H1 (cell line): Measurements from ENCODE around the gene APOBEC3H. TPM values are rescaled to one million over a fixed set of nuclear protein-coding genes. Genes with fewer than 3 reads are reported as not detected.

Experiments
- CTCF ChIA-PET: fragments of 300-600 bp; sonication (Branson Sonifier 250); formaldehyde crosslinking; loops from one replicate; lab custom pipeline; 2021; ENCODE audit not compliant: partially characterized antibody; lab: Charles Lee
- POLR2A ChIA-PET: fragments of 300-600 bp; sonication (Branson Sonifier 250); formaldehyde crosslinking; loops from one replicate; lab custom pipeline; 2021; ENCODE audit warnings: inconsistent platforms; ENCODE audit not compliant: partially characterized antibody; lab: Charles Lee
- DNase-seq, 2 experiments: peaks; one replicate each; pipeline versions ENCODE4 v3.0.0 to v3.0.0-alpha.2; 2010 to 2022; ENCODE audit warnings: low spot score in 2 of 2, low read depth in 1 of 2, mixed read lengths in 1 of 2
- FAIRE-seq: peaks from 2 replicates; lab custom pipeline; 2011; peaks lifted over from hg19 to GRCh38; lab: Jason Lieb, UNC
- H2AFZ ChIP-seq: 2 replicates; pipeline ENCODE4 v1.8.1; 2012; ENCODE audit warnings: low read length, inconsistent platforms
- H2AK5ac ChIP-seq: 2 replicates; pipeline ENCODE4 v1.6.1; 2013; ENCODE audit warnings: low read depth, low read length
- H2BK120ac ChIP-seq: replicated peaks from 2 replicates; pipeline ENCODE3; 2013; ENCODE audit warnings: low read depth, low read length, inconsistent platforms
- H2BK12ac ChIP-seq: 2 replicates; pipeline ENCODE4 v1.6.1; 2013; ENCODE audit warnings: low read depth, low read length
- H2BK15ac ChIP-seq: 2 replicates; pipeline ENCODE4 v1.6.1; 2013; ENCODE audit warnings: low read length
- H2BK20ac ChIP-seq: 2 replicates; pipeline ENCODE4 v1.6.1; 2013; ENCODE audit warnings: low read length
- H2BK5ac ChIP-seq: 2 replicates; pipeline ENCODE4 v1.6.1; 2013; ENCODE audit warnings: low read depth, low read length
- H3K14ac ChIP-seq: 2 replicates; pipeline ENCODE4 v1.6.1; 2013; ENCODE audit warnings: inconsistent platforms; ENCODE audit not compliant: insufficient read length
- H3K18ac ChIP-seq: 2 replicates; pipeline ENCODE4 v1.6.1; 2013; ENCODE audit warnings: low read length; ENCODE audit errors: extremely low read depth
- H3K23ac ChIP-seq: 2 replicates; pipeline ENCODE4 v1.6.1; 2013; ENCODE audit warnings: inconsistent platforms; ENCODE audit not compliant: insufficient read length
- H3K23me2 ChIP-seq: 2 replicates; pipeline ENCODE4 v1.6.1; 2013; ENCODE audit warnings: low read depth, low read length
- H3K27ac ChIP-seq: 2 replicates; pipeline ENCODE4 v1.6.1; 2011; ENCODE audit warnings: low read depth, low read length, inconsistent platforms
- H3K27me3 ChIP-seq, 4 experiments: replicated peaks in 1 of 4; 1 replicate in 1 of 4; 2 replicates in 3 of 4; pipeline versions ENCODE4 v1.6.1 to v1.8.1; 2011 to 2013; ENCODE audit warnings: low read length in 3 of 4, mild to moderate bottlenecking in 3 of 4, inconsistent platforms in 2 of 4, mixed read lengths in 2 of 4, moderate library complexity in 1 of 4; ENCODE audit not compliant: control insufficient read depth in 3 of 4, insufficient read depth in 3 of 4; ENCODE audit errors: extremely low read depth in 1 of 4
- H3K36me3 ChIP-seq, 4 experiments: 2 replicates each; pipeline versions ENCODE4 v1.6.1 to v1.8.1; 2011 to 2013; ENCODE audit warnings: mild to moderate bottlenecking in 4 of 4, low read length in 3 of 4, moderate library complexity in 2 of 4, control low read depth in 1 of 4, inconsistent platforms in 1 of 4; ENCODE audit not compliant: insufficient read depth in 4 of 4, control insufficient read depth in 2 of 4
- H3K4ac ChIP-seq: replicated peaks from 2 replicates; pipeline ENCODE3; 2013; ENCODE audit warnings: low read length, low read depth, mixed read lengths, inconsistent platforms; ENCODE audit not compliant: insufficient read length
- H3K4me1 ChIP-seq, 4 experiments: replicated peaks in 1 of 4; 1 replicate in 1 of 4; 2 replicates in 3 of 4; pipeline versions ENCODE4 v1.6.1 to v1.8.1; 2011 to 2013; ENCODE audit warnings: low read length in 3 of 4, inconsistent platforms in 2 of 4, mixed read lengths in 1 of 4; ENCODE audit not compliant: insufficient read depth in 4 of 4, control insufficient read depth in 3 of 4
- H3K4me2 ChIP-seq, 2 experiments: 2 replicates each; pipeline versions ENCODE4 v1.6.1 to v1.8.1; 2011 to 2013; ENCODE audit warnings: low read depth in 2 of 2, low read length in 2 of 2, control low read depth in 1 of 2, inconsistent platforms in 1 of 2, mild to moderate bottlenecking in 1 of 2; ENCODE audit not compliant: insufficient read depth in 1 of 2
- H3K4me3 ChIP-seq, 4 experiments: fragments of 200-600, 300-600 bp in 1 of 4; sonication (generic), shearing (Covaris generic), sonication (Bioruptor Twin) in 1 of 4; 2 replicates each; pipeline versions ENCODE4 v1.5.1 to v1.8.1; 2011 to 2016; ENCODE audit warnings: low read length in 4 of 4, low read depth in 3 of 4, control low read depth in 2 of 4, inconsistent platforms in 2 of 4, mild to moderate bottlenecking in 2 of 4, mixed read lengths in 1 of 4, moderate library complexity in 1 of 4; ENCODE audit not compliant: insufficient read depth in 2 of 4; ENCODE audit errors: extremely low read depth in 1 of 4
- H3K56ac ChIP-seq: replicated peaks from 2 replicates; pipeline ENCODE3; 2013; ENCODE audit warnings: low read depth, mild to moderate bottlenecking, mixed read lengths, low read length, inconsistent platforms; ENCODE audit not compliant: insufficient read length
- H3K79me1 ChIP-seq: 2 replicates; pipeline ENCODE4 v1.6.1; 2013; ENCODE audit warnings: low read depth, low read length, control low read depth
- H3K79me2 ChIP-seq, 2 experiments: 2 replicates each; pipeline versions ENCODE4 v1.6.1 to v1.8.1; 2012 to 2013; ENCODE audit warnings: low read length in 2 of 2, mild to moderate bottlenecking in 2 of 2, inconsistent platforms in 1 of 2; ENCODE audit not compliant: insufficient read depth in 2 of 2, control insufficient read depth in 1 of 2
- H3K9ac ChIP-seq, 4 experiments: replicated peaks in 1 of 4; 1 replicate in 1 of 4; 2 replicates in 3 of 4; pipeline versions ENCODE4 v1.6.1 to v1.8.1; 2011 to 2013; ENCODE audit warnings: low read depth in 3 of 4, low read length in 3 of 4, control low read depth in 2 of 4, mild to moderate bottlenecking in 2 of 4, moderate library complexity in 2 of 4, inconsistent platforms in 1 of 4; ENCODE audit errors: extremely low read depth in 1 of 4
- H3K9me3 ChIP-seq, 2 experiments: 2 replicates each; pipeline versions ENCODE4 v1.6.1 to v1.8.1; 2012 to 2013; ENCODE audit warnings: mild to moderate bottlenecking in 2 of 2, moderate library complexity in 2 of 2, control low read depth in 1 of 2, inconsistent platforms in 1 of 2, low read depth in 1 of 2, low read length in 1 of 2, mixed read lengths in 1 of 2; ENCODE audit not compliant: insufficient read depth in 2 of 2
- H4K20me1 ChIP-seq, 2 experiments: replicated peaks in 1 of 2; 2 replicates each; pipeline versions ENCODE3 to v1.8.1; 2011 to 2013; ENCODE audit warnings: inconsistent platforms in 2 of 2, low read length in 2 of 2, mild to moderate bottlenecking in 1 of 2; ENCODE audit not compliant: insufficient read depth in 2 of 2, control insufficient read depth in 1 of 2
- H4K5ac ChIP-seq: 2 replicates; pipeline ENCODE4 v1.6.1; 2013; ENCODE audit warnings: low read length, low read depth, mixed read lengths, inconsistent platforms; ENCODE audit not compliant: insufficient read length
- H4K8ac ChIP-seq: 2 replicates; pipeline ENCODE4 v1.8.0; 2013; ENCODE audit warnings: mild to moderate bottlenecking, moderate library complexity, low read length, inconsistent platforms; ENCODE audit not compliant: insufficient read depth; ENCODE audit errors: extremely low read depth
- H4K91ac ChIP-seq: replicated peaks from 2 replicates; pipeline ENCODE3; 2013; ENCODE audit warnings: low read length, mixed read lengths, inconsistent platforms; ENCODE audit not compliant: insufficient read length
- WGBS, 2 experiments: shearing (Covaris generic) in 1 of 2; methylation state at CpG; one replicate each; pipeline versions ENCODE4 v1.1.6 to v1.1.7; 2013 to 2015; ENCODE audit warnings: low lambda C conversion rate in 2 of 2, mixed read lengths in 2 of 2, inconsistent platforms in 1 of 2, low coverage in 1 of 2, missing lambda C conversion rate in 1 of 2; ENCODE audit not compliant: insufficient replicate concordance in 2 of 2, insufficient coverage in 1 of 2, insufficient read length in 1 of 2; ENCODE audit errors: extremely low coverage in 1 of 2, missing lambda C conversion rate in 1 of 2; 5-methylcytosine and 5-hydroxymethylcytosine counted together
- polyA plus RNA-seq, 7 experiments: library from polyadenylated mRNA; depleted of rRNA in 3 of 7; stranded (reverse) in 5 of 7; unstranded in 2 of 7; fragments of >200 nt in 5 of 7; fragments of 200-250 nt in 2 of 7; gene quantifications; 1 replicate in 5 of 7; 2 replicates in 1 of 7; 4 replicates in 1 of 7; pipeline versions ENCODE4 v1.2.1 to v1.2.3, GENCODE V29; 2011 to 2013; ENCODE audit warnings: missing spikeins in 2 of 7, mixed read lengths in 2 of 7
- total RNA-seq: library from RNA; stranded (reverse); fragmentation: NEBNext Ultra II Directional; extraction: Animal tissue kit (Norgen Biotek cat#: 25700); gene quantifications from 2 replicates; pipeline ENCODE4 v1.2.1, GENCODE V29; 2021

The APOBEC3H gene
- total and polyA plus RNA-seq, 2 of the 8 experiments (the other 6 are each of a cell fraction or from before 2014, with no cell fraction given): 0.47 to 0.56 TPM

DNA sequence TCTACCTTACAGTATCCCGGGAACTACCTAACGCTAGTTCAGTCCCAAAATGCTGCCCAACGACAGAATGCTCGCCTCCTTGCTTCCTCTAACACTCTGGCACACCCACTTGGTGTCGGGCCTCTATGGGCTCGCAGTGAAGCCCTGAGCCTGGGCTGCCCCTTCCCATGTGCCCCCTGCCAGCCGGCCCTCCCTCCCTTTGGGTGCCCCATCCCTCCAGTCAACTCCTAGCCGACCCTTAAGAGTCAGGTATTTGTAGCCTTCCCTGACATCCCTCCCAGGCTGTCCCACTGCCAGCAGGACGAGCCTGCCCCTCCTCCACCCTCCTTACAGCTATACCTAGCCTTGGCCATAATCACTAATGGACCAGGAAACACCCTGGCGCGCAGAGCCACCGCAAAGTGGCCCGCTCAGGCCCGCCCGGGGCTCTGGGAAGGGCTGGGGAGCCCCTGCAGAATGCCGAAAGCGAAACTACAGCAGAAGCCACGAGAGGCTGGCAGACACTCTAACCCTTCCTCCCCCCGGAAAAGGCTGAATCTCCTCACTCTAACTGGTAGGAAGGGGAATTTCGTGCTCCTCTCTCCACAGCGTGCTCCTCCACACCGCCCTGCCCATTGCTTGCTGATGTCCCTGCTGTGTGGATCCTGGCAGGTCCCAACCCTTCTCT is 47.2 kb downstream of the APOBEC3H start:
- Histone ChIP-seq H3K4me3 (peak overlapping the region; percentile 87 to 99 (median 92); a peak in 6 of 8 replicates), H3K56ac (no peak overlapping the region), H3K79me1 (no peaks in the 10 kb centered on the region), H3K4ac (peak overlapping the region; percentile 32), H4K20me1 (no peaks in the 10 kb centered on the region), H2BK15ac (no peak overlapping the region), H3K27me3 (no peaks in the 10 kb centered on the region; a peak in 1 of 7 replicates), H2BK120ac (no peak overlapping the region), H3K18ac (no peak overlapping the region), H3K27ac (no peak overlapping the region), H2BK5ac (no peak overlapping the region), H3K4me2 (peak overlapping the region; percentile 78 to 94), H2BK20ac (no peak overlapping the region), H3K9ac (no peak overlapping the region), H4K5ac (no peak overlapping the region), H4K91ac (peak overlapping the region; percentile 56), H3K79me2 (no peaks in the 10 kb centered on the region), H3K23me2 (peaks cover 11% of the 10 kb centered on the region; the same call in 1 of the 2 replicates), H3K14ac (no peak overlapping the region), H3K9me3 (no peaks in the 10 kb centered on the region), H3K4me1 (peaks cover 12 to 24% (median 19%) of the 10 kb centered on the region in 4 experiments), H2BK12ac (peak overlapping the region; percentile 51), H3K23ac (no peak overlapping the region), H2AFZ (no peak overlapping the region), H2AK5ac (no peak overlapping the region), H3K36me3 (no peaks in the 10 kb centered on the region), H4K8ac (no peak overlapping the region; the same call in 1 of the 2 replicates)
- ChIA-PET POLR2A (no interaction called here), CTCF (interaction anchor here (1.0 to 2.1 kb wide), 3 partner anchors 9 to 165 kb away, joined by 3 to 9 read pairs (median 3); no protein-coding TSS in a partner anchor)
- DNase-seq (no peak), FAIRE-seq (no peak)
- 18% methylated on average over 19 of the region's 22 CpGs; no CpG with 5 or more reads in 1 of the 2 experiments for WGBS, 2 experiments
